GM19025 (cell line): ENCODE results near the gene WFDC9.
"Not testable (repeated sequence)": the region's sequence is repeated elsewhere in the genome, so short reads cannot be mapped to it uniquely, and the experiment has no call there.

ENCODE experiments used
- ATAC-seq: cut with Tn5 transposase; IDR thresholded peaks from one replicate; pipeline ENCODE4 v1.9.1; 2021; ENCODE audit warnings: mild to moderate bottlenecking, low read depth, moderate library complexity; ENCODE audit not compliant: unreplicated experiment

Gene WFDC9

DNA sequence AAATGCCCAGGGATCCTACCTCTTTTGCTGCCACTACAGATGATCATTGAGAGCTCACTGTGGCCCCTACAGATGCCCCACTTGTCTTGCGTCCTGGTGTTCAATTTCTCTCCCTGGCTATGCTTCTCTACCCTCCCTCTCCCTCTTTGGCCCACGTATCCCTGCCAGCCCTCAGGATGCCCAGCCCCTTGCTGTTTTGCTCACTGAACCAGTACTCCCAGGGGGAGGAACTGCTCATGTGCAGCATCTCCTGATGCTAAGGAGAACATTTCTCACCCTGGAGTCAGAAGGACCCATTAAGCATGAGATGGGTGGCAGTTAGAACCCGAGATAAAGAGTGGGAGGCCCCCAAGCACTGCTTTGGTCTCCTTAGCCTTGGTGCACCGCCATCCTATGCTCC lies at the start of gene WFDC9:
TSS of gene WFDC9 (minus strand) at position 101 of the 400 bp plus-strand sequence. CDS start 21,103 bp downstream, outside the sequence.
- no peak for ATAC-seq

DNA sequence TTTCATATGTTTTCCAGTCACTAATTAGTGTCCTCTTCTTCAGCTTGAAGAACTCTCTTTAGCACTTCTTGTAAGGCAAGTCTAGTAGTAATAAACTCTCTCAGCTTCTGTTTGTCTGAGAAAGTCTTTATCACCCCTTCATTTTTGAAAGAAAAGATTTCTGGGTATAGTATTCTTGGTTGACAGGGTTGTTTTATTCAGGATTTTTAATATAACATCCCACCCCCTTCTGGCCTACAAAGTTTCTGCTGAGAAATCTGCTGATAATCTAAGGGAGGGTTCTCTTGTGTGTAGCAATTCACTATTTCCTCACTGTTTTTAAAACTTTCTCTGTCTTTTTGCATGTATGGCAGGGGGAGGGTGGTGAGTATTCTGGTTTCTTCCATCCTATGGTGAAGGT lies 48.6 kb upstream of the WFDC9 start:
- ATAC-seq = no peak

DNA sequence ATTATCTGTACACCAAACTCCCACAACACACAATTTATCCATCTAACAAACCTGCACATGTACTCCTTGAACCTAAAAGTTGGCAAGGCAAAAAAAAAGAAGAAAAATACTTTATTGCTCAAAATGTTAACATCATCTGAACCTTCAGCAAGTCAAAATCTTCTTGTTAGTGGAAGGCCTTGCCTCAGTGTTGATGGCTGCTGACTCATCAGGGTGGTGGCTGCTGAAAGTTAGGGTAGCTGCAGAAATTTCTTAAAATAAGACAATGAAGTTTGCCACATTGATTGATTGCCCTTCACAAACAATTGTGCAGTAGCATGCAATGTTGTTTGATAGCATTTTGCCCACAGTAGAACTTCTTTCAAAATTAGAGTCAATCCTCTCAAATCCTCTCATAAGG lies 41.7 kb upstream of the WFDC9 start:
- ATAC-seq = no peak

DNA sequence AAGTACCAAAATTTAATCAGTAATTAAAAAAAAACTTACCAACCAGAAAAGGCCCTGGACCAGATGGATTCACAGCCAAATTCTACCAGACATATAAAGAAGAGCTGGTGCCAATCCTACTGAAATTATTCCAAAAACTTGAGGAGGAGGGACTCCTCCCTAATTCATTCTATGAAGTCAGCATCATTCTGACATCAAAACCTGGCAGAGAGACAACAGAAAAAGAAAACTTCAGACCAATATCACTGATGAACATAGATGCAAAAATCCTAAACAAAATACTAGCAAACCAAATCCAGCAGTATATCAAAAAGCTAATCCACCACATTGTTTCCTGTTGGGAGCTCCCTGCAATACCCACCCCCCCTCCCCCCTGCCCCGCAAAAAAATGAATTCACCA lies 39.1 kb upstream of the WFDC9 start, which contains the start of gene WFDC11:
TSS of gene WFDC11 (minus strand) at position 101 of the 400 bp plus-strand sequence. CDS start 19,639 bp downstream, outside the sequence.
- no peak for ATAC-seq

DNA sequence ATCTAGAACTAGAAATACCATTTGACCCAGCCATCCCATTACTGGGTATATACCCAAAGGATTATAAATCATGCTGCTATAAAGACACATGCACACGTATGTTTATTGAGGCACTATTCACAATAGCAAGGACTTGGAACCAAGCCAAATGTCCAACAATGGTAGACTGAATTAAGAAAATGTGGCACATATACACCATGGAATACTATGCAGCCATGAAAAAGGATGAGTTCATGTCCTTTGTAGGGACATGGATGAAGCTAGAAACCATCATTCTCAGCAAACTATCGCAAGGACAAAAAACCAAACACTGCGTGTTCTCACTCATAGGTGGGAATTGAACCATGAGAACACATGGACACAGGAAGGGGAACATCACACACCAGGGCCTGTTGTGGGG lies 26.0 kb upstream of the WFDC9 start:
- ATAC-seq = not testable (repeated sequence)

DNA sequence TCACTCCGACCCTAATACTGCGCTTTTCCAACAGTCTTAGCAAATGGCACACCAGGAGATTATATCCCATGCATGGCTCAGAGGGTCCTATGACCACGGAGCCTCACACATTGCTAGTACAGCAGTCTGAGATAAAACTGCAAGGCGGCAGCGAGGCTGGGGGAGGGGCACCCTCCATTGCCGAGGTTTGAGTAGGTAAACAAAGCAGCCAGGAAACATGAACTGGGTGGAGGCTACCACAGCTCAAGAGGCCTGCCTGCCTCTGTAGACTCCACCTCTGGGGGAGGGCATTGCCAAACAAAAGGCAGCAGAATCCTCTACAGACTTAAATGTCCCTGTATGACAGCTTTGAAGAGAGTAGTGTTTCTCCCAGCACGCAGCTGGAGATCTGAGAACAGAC lies 20.6 kb upstream of the WFDC9 start:
- ATAC-seq = not testable (repeated sequence)

DNA sequence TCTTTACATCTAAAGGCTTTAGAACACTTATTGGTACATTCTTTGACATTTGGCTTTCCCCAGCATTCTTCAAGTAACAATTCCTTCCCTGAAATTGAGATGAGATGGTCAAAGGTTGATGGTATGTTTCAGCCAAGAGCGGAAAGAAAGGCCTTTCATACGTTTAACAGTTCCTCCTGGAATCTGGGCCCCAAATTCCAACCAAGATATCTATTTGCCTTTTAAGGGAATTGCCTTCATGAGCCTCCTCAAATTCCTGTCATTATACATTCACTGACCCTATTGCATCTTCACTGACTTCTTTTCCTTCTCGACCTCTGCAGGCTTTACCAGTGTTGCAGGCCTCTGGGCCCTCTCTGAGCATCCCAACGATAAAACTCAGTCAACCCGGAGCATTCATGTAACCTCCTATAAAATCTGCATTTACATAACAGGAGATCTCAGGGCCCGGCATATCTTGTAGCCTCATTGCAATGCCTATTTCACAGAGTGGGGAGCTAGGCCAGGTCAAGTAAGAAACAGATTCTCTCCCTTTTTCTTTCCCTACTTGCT lies 18.3 kb upstream of the WFDC9 start:
- ATAC-seq = no peak

DNA sequence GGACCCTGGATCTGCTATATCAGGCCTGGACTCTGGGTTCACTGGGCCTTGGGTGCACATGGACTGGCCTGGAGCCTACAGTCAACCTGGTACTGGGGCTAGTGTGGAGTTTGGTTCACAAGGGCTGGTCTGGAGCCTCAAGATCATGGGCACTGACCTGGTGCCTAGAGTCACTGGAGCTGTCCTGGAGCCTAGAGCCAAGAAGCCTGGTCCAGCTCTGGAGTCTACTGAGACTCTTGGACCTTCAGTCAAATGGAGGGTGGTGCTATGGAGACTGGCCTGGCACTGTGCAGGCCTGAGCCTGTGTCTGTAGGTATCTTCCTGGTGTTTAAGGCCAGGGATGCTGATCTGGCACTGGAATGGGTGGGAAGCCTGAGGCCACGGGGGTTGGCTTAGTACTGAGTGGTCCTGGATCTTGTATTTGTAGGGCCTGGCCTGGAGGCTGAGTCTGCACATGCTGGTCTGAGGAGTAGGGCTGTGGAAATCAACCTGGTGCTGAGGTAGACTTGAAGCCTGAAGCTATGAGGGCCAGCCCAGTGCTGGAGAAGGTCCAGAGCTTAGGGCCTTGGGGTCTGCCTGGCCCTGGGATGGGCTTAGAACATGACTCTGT lies 16.5 kb upstream of the WFDC9 start:
- no peak for ATAC-seq

DNA sequence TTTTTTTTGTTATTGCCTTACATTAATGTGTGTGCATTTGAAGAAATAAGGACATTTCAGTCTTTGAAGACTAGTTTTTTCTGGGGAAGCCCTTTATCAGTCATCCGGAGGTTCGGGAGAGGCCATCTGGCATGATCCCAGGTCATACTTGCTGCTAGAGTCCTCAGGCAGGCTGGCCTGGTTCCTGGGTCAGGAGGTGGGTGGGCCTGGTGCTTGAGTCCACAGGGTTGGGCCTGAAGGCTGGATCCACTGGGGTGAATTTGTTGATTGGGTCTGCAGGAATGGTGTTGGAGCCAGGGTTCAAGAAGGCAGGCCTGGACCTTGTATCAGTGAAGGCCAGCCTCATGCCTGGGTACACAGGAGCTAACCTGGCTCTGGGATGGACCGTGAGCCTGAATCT lies 15.8 kb upstream of the WFDC9 start:
- no peak for ATAC-seq

DNA sequence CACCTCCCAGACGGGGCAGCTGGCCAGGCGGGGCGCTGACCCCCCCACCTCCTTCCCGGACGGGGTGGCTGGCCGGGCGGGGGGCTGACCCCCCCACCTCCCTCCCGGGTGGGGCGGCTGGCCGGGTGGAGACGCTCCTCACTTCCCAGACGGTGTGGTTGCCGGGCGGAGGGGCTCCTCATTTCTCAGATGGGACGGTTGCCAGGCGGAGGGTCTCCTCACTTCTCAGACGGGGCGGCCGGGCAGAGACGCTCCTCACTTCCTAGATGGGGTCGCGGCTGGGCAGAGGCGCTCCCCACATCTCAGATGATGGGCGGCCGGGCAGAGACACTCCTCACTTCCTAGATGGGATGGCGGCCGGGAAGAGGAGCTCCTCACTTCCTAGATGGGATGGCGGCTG lies 14.8 kb upstream of the WFDC9 start:
- ATAC-seq = not testable (repeated sequence)

DNA sequence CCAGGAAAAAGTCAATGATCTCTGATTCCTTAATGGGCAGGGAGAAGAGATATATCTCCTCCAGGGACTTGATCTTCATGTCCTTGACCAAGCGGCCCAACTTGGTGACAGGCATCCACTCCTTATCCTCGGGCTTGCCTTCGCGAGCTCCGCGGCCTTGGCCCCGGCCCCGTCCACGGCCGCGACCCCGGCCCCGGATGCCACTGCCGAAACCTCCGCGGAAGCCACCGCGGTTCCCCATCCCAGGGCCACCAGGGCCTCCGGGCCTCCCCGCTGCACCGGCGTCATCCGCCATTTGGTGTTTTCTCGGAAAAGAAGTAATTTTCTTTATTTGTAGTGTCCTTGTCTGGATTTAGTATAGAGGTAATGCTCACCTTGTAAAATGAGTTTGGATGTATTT lies 10.0 kb upstream of the WFDC9 start:
- not testable (repeated sequence) for ATAC-seq

DNA sequence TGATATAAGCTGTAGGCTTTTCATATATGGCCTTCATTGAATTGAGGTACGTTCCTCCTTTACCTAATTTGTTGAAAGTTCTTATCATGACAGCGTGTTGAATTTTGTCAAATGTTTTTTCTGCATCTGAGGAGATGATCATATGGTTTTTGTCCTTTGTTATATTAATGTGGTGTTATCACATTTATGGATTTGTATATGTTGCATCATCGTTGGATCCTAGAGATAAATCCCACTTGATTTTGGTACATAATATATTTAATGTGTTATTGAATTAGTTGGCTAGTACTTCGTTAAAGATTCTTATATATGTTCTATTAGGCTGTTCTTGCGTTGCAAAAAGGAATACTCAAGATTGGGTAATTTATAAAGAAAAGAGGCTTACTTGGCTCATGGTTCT lies 8.6 kb upstream of the WFDC9 start:
- no peak for ATAC-seq

DNA sequence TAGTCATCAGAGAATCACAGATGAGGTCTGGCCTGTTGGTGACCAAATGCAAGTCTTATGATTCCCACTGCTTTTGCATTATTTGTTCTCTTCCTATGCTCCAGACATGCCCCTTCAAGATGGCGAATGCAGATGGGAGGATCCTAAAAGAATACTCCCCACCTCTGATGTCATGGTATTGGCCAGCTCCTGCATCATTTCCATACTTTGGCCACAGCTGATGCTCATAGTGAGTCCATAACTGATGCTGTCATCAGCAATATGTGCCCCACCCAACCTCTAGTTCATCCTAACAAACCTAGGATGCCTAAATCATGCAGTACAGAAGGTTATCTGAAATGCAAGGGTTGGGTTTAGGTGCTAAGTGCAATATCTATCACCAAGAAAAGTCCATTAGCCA lies 5.4 kb upstream of the WFDC9 start:
- ATAC-seq = no peak

DNA sequence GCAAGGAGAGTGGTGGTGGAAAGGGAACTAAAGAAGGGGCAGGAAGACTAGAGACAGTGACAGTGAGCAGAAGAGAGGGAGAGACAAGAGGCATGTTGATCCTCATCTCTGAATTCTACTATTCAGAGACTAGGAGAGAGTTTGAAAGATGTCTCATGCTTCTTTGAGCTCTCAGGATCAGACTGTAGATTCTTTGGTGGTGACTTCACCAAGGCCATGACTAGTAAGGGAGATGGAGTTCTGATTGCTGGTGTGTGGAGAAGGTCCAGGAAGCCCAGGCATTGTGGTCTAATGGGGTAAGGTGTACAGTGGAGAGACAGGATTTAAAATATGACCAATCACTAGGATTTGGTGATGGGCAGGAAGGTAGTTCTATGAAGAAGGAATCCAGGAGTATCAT lies 713 bp downstream of the WFDC9 start:
- ATAC-seq = no peak

DNA sequence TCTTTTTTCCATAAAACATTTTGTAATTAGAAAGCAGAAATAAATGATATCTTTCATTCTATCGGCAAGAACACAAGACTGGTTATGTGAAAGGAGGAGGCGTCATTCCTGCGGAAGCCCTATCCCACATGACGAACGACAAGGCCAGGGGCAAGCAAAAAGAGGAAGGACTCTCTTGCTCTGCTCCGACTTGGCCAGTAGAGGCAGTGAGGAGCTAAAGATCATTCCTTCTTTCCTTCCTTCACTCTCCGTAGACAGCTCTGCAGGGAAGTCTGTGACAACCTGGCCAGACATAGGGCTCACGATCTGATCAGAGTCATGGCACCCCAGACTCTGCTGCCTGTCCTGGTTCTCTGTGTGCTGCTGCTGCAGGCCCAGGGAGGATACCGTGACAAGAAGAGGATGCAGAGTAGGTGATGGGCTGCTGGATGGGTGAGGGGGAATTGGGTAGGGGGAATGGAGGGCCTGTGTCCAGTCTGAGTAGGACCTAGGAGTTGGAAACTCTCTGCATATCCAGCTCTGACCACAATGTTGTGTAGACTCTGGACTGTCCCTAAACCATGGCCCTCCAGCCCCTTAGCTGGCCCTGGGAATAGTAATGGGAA lies 1.5 kb downstream of the WFDC9 start, which contains the start of gene WFDC10A:
TSS of gene WFDC10A (plus strand) at position 244 of the 605 bp plus-strand sequence. CDS start at position 319, 75 bp downstream.
- no peak for ATAC-seq

DNA sequence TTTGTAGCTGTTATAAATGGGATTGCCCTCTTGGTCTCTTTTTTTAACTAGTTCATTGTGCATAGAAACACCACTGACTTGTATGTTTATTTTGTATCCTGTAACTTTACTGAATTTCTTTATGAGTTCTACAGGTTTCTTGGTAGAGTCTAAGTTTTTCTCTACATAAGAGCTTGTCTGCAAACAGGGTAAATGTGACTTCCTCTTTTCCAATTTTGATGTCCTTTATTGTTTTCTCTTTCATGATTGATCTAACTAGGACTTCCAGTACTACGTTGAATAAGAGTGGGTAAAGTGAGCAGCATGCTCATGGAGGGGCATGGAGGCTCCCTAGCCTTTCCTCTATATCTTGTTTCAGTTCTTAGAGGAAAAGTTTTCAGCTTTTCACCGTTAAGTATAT lies 4.5 kb downstream of the WFDC9 start:
- ATAC-seq = no peak

DNA sequence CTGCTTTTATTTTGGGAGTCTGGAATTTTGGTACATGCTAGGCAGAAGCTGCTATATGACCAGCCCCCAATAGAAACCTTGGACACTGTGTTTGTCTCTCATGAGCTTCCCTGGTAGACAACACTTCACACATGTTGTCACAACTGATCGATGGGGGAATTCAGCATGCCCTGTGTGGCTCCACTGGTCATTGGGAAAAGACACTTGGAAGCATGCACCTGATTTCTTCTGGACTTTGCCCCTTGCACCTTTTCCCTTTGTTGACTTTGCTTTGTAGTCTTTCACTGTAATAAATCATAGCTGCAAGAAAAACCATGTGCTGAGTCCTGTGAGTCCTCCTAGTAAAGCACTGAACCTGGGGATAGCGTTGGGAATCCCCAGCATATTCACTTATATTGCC lies 9.5 kb downstream of the WFDC9 start:
- no peak for ATAC-seq

DNA sequence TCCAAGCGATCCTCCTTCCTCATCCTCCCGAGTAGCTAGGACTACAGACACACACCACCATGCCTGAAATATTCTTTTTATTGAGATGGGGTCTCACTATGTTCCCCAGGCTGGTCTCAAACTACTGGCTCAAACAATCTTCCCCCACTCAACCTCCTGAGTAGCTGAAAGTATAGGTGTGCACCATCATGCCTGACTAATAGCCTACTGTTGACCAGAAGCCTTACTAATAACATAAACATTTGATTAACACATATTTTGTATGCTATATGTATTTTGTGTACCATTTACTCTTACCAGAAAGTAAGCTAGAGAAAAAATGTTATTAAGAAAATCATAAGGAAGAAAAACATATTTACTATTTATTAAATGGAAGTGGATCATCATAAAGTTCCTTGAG lies 13.5 kb downstream of the WFDC9 start:
- ATAC-seq = no peak

DNA sequence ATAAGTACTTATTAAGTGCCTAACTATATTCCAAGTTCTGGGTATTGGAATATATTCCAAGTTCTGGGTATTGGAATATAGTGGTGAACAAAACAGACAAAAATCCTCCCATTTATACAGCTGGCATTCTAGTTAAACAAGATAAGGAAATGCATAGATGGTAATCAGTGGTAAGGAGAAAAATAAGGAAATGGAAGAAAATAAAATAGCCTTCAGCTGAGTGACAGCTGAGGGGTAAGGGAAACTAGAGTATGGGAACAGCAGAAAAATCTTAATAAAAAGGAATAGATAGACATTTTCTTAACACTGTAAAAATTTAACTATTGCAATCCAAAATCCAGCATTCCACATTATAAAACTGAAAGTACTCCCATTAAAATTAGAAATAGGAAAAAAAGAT lies 18.8 kb downstream of the WFDC9 start:
- no peak for ATAC-seq

DNA sequence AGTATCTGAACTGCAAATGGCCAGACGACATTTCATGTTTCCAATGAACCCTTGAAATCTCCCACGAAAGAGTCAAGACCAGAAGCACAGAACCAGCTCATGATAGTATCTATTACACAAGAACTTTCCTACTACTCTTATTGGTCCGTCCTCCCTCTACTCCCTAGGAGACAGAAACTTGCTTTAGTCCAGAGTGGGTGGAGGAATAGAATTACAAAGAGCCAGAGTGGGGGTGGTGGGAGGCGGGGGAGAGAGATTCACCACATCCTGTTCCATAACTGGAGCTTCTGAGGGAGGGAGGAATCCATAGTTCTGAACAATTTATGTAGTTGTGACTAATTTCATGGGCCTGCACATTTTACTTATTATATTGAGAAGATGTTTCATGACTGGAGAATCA lies 20.0 kb downstream of the WFDC9 start:
- ATAC-seq = no peak

DNA sequence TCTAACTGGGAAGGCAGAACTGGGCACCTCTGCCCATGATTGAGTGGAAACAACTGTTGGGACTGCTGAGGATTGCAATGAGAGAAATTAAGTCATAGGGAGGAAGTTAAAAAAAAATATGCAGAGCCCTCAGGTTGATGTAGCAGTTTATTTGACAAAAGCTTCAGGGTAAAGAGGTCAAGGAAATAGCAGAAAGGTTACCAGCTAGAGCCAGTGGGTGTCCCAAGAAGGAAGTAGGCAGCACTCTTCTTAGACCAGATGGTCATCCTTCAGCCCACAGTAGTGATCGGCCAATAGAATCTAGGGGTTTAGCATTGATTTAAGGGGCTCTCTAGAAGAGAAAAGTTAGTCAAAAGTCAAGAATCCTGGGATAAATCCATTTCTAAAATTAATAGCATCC lies 23.3 kb downstream of the WFDC9 start:
- no peak for ATAC-seq

DNA sequence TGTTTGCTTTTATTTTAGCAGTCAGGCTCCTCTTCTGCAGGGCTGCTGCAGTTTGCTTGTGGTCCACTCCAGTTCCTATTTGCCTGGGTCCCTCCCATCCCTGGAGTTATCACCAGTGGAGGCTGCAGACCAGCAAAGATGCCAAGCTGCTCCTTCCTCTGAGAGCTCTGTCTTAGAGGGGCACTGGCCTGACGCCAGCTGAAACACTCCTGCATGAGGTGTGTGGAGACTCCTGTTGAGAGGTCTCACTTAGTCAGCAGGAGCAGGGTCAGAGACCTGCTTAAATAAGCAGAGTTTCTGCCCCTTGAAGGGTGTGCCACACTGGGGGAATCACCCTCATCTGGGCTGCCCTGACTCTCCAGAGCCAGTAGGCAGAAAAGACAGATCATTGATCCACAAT lies 35.8 kb downstream of the WFDC9 start:
- ATAC-seq = no peak
